ENCODE results near the gene CNGB1.
"Not testable (repeated sequence)": the region's sequence is repeated elsewhere in the genome, so short reads cannot be mapped to it uniquely, and the experiment has no call there.

The CNGB1 gene

DNA sequence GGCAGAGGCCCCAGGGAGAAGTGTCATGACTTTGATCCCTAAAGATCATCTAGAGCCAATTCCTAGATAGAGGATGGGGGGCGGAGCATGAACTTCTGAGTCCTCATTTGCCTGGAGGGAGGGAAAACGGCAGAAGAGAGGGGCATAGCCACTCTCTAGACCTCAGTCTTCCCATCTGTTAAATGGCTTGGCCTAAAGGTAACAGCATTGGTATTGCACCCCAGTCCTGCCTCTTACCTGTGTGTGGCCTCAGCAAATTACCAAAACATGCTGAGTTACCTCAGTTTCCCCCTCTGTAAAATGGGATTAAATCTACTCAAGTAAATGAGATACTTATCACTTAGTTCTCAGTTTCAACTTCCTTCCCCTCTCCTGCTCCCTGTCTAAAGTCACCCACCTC, 47.5 kb downstream of the CNGB1 start:
- DNase-seq: no peak

DNA sequence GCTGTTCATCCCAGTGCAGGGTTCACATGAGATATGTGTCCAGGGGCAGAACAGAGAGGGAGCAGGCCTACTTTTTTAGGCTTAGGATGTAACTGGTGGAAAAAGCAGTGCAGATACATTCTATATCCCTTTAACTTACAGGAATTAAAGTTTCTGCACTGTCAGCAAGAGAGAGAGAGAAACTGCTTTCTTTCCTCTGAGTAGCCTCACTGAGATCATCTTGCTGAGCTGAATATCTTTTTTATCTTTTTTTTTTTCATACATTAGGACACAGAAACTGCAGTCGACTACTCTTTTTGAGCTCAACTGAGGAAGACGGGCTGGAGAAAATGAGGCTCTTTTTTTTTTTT, 50.1 kb downstream of the CNGB1 start:
- no peak for DNase-seq

DNA sequence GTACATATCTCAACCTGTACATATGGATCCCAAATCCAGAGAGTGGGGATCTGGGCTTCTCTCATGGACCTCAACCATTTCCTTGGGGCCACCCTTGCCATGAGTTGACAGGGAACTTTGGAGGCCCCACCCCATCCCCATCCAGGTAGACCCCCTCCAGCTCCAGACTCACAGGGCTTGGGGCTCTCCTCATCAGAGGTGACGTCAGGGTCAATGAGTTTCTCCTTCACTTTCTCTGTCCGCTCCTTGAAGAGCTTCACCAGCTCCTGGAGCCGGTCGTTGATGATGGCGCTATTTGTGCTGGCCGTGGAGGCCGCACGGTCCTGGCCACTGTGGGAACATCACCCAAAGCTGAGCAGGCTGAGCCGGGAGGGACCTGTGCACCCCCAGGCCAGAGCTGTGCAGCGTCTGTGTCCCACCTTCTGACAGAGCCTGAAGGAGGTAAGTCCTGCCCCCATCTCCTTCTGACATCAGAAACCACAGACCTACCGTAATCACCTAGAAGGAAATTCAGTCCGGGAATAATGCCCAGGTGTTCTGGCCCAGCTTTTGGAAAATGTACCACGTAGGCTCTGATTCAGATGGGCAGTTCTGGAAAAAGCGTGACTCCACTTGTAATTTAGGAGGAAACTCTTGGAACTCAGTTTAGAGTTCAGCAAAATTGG, 50.6 kb downstream of the CNGB1 start:
- no peak for DNase-seq

DNA sequence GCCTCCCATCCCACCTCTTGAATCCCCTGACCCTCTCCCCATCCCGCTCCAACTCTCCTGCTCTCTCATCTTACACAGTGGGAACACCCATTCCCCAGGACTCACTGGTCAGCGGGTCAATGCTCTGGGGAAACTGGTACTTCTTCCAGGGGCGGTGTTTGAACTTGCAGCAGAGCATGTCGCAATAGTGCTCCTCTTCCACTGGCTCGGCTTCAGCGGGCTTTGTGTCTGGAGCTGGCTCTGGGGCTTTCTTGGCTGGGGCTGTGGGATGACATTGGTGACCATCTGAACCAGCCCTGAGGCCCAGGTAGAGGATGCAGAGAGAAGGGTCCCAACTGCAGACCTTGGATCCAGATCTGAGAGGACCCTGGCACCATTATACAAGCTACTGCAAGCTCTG, 51.9 kb downstream of the CNGB1 start:
- no peak for DNase-seq

DNA sequence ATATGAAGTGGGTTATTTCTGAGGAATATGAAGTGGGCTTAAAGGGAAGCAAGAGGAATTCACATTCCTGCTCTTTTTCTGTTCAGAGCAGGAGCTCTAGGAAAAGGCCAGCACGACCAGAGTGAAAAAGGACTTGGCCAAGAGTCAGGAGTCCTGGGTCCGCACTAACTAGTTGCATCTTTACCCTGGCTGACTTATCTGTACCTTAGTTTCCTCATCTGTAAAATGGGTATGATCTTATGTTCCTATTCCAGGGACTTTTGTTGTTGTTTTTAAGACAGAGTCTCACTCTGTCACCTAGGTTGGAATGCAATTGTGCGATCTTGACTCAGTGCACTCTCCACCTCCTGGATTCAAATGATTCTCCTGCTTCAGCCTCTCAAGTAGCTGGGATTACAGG, 52.5 kb downstream of the CNGB1 start:
- DNase-seq: no peak

DNA sequence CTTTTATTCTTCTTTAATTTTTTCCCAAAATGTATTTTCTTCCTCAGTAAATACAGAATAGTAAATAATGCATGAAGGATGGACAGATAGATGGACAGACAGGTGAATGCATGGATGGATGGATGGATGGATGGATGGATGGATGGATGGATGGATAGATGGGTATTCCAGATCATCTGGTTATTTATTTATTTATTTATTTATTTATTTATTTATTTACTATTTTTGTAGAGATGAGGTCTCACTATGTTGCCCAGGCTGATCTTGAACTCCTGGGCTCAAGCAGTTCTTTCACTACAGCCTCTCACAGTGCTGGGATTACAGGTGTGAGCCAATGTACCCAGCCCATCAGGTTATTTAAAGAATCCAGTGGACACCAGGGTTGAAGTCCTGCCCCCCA, 53.0 kb downstream of the CNGB1 start:
- not testable (repeated sequence) for DNase-seq

DNA sequence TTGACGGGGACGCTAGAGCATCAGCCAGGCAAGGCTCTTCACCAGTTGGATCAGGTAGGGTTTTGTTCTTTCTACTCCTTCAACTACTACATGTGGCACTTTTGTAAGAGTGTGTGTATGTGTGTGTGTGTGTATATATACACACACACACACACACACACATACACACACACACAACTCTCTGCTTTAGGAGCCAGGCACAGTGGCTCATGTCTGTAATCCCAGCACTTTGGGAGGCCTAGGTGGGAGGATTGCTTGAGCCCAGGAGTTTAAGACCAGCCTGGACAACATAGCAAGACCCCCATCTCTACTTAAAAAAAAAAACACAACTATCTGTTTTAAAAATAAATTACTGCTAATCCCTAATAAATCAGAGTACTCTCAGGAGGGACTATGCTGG, 53.4 kb downstream of the CNGB1 start:
- not testable (repeated sequence) for DNase-seq

DNA sequence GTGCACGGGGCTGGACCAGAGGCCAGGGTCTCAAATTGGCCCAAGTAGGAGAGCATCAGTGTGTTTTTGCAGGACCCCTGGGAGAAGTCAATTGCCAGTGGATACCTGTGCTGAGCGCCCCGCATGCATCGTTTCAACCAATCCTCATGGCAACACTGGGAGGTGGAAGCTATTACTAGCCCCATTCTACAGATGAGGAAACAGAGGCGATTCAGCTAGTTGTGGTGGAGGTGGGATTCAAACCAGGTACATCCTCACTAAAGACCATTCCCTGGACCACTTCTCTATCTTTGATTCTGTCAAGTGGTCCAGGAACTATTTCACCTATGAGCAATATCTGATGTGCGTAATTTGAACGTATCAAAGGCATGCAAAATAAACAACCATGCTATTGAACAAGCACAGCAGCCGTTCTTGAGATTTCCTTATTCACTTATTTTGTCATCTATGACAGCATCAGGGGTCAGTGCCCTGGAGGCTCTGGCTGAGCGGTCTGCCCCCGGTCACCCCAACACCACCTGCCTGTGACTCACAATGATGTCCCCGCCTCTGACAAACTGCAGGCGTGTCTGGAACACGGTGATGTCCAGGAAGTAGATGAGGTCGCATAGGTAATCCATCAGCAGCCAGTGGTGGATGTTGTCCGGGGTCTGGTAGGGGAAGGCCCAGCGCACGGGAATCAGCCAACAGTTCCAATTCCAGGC, 54.0 kb downstream of the CNGB1 start:
- DNase-seq: no peak

DNA sequence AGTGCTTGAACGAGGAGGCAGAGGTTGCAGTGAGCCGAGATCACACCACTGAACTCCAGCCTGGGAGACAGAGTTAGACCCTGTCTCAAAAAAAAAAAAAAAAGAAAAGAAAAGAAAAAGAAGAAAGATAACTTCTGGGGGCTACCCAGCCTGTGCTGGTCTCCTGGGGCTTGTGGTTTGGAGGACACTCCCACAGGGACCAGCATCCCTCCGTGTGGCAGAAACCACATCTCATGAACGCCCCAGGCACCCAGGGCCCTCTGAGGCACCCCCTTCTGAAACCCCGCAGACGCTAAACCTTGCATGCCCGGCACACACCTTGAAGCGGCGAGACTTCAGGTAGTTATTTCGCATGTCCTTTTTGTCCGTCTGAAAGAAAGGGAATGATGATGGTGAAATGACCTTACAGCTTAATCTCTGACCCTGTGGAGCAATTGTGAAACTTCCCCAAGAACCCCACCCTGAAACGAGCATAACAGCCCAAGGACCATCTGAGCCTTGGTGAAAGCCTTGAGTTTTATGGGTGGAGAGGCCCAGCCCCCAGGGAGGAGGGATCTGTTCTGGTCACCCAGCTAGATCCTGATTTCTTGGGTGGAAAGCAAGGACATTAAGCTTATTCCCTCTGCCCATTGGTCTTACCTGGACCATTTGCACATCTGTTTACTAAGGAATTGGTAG, 55.0 kb downstream of the CNGB1 start:
- DNase-seq: no peak

DNA sequence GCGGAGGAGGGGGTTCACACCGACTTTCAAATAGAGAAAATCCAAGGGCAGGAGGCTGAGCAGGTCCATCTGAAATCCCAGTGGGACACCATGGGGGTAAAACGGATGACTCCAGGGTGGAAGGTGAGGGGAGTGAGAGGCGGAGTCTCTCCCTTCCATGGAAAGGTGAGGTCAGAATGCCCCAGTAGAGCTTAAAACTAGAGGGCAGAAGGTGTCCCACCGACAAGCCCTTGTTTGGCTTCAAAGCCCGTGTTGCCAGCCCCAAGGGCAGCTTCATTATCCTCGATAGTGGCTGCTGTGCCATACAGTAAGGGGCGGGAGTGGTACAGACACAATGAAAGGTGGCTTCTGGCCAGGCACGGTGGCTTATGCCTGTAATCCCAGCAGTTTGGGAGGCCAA, 55.7 kb downstream of the CNGB1 start:
- no peak for DNase-seq

DNA sequence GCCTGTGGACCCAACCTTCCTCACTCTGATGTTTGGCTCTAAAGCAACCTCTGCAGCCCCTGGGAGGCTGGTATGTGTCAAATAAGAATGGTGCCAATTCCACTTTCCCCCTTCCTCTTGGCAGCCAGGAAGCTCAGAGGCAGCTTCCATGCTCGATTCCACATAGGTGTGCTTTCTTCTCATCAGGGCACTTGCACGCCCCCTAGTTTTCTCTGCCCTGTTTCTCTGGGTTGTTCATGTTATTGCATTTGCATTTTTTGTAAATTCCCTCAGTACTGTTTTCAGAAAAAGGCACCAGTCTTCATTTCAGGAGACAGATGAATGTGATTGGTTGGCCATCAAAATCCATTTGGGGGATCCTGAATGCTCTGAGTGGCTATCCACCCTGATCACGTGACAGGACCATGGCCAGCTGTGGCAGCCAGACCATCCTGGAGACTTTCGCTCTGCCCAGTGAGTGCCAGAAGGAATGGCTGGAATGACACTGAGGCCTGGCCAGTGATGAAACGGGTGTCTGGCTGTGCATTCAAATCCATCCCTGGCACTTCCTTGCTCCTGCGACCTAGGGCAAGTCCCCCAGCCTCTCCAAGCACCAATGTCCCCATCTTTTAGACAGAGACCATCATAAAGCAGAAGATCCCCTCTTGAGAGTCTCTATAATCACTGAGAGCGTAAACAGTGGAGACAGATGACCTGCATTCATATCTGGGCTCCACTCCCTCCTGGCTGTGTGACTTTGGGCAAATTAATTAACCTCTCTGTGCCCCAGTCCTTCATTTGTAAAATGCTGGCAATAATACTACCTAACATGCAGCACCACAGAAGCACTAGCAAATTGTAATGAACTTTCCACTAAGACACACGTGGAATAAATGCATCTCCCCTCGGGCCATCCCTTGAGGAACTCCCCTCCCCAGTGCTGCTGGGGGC, 56.4 kb downstream of the CNGB1 start:
- DNase-seq: no peak

DNA sequence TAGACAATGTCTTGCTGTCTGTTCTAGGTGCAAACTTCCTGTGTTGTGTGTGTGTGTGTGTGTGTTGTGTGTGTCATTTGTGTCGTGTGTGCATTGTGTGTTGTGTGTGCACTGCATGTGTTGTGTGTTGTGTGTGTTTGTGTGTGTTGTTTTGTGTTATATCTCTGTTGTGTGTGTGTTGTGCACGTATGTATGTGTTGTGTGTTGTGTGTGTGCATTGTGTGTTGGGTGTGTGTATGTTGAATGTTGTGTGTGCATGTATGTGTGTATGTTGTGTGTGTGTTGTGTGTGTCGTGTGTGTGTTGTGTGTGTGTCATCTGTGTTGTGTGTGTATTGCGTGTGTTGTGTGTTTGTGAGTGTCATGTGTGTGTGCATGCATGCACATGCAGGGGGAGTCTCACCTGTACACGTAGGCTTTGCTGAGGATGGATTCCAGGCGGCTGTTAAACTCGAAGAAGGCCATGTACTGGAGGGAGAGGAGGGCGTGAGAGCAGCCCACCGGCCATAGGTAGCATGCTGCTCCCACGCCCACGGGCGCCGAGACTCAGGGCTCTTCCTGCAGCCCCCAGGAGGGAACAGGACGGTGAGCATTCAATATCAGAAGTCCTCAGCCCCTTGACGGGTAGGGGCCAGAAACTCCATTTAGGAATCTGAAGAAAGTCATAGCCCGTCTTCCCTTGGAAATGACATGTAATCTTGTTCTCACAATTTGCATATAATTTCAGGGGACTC, 58.2 kb downstream of the CNGB1 start:
- no peak for DNase-seq

DNA sequence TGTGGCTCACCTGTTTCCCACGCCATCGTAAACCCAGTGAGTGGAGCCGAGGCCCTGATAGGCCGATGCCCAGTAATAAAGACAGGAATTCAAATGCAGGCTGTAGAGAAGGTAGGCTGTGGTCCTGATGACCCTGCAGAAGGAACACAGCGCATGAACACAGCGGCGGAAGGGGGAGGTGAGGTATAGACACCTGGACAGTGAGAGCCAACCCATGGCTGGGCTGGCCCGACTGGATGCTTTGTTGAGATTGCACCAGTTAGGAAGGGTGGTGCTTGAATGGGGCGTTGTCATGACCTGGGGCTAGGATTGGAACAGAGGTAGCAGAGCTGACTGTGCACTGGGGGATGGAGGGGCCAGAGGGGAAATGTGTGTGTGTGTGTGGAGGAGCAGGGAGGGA, 59.2 kb downstream of the CNGB1 start:
- no peak for DNase-seq

DNA sequence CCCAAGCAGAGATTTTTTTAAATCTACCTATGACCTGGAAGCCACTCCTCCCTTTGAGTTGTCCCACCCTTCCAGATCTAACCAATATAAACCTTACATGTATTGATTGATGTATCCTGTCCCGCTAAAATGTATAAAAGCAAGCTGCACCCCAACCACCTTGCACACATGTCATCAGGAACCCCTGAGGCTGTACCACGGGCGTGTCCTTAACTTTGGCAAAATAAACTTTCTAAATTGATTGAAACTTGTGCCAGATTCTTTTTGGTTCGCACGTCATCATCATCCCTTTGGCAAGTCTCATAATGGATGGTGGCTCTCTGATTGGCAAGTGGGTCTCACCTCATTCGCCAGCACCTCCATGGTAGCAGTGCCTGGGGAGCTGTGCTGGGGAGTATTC, 60.2 kb downstream of the CNGB1 start:
- no peak for DNase-seq

DNA sequence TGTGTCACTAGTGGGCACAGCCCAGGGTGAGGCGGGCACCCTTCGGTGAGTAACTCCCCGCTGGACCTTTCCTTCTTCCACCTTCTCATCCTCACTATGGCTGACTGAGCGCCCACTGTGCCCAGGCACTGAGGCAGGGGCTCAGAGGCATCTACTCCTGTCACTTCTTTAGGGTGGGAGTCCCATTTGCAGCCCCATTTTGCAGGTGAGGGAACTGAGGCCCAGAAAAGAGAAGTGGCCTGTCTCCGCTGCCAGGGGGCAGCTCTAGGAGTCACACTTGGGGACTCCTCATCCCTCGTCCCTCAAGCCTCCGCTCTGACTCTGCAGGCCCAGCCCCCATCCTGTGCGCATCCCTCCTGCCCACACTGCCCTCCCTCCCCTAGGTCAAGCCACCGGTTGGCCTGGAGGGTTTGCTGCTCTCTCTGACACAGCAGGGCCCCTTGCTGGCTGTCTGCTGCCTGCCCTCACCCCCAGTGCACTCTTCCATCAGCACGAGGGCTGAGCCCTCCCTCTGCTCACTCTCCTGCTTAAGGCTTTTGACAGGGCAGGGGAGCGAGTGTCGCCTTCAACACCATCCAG, 62.4 kb downstream of the CNGB1 start:
- no peak for DNase-seq

DNA sequence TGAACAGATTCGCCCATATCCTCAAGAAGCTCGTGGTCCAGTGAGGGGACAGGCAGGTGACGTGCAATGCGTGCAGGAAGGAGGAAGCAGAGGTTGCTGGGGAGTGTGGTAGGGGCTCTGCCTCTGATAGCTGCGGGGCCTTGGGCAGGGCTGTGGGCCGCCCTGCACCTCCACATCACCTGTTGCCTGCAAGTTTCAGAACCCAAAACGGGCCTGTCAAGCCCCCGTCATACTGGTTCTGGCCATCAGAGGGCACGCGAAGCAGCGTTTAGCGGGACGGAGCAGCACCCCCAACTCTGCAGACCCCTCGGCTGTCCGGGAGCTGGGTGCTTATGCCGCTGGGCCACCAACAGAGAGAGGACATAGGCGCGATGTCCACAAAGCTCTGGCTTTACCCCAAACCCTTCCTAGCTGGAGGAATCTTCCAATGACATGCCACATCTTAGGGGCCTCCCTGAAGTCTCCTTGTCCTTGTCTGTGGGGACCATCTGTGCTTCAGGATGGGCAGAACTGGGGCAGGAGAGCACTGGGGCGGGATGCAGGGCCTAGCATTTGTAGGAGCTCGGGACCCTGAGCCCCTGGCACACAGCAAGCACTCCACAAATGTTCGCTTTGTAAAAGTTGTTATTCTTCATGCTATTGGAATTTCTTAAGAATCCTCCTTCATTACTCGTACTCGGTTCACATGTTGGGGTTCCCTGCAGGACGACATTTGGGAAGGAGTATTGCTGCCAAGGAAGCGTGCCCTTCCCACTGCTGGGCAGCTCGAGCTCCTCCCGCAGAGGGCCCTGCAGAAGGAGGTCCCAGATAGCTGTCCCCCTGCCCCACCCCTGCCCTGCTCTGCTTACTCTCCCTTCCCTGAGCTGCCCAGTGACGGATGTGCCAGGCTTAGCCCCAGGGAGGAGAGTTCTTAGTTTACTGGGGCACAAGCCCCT, 64.3 kb downstream of the CNGB1 start:
- DNase-seq: no peak

DNA sequence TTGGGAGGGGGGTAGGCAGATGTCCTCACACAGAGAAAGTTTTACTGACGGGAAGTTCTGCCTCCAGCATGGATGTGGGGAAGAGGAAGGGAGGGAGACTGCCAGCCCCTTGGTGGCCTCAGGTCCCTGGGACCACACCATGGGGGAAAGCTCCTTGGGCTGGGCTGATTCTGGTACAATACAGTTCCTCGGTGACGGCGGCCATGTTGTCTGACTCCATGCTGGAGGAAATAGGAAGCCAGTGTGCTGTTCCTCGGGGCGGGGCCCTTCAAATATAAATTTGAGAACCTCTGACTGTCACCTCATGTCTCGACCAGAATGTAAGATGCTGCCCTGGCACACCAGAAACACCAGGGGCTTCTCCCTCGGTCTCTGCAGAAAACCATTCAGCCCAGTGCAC, 66.8 kb downstream of the CNGB1 start:
- DNase-seq: no peak

DNA sequence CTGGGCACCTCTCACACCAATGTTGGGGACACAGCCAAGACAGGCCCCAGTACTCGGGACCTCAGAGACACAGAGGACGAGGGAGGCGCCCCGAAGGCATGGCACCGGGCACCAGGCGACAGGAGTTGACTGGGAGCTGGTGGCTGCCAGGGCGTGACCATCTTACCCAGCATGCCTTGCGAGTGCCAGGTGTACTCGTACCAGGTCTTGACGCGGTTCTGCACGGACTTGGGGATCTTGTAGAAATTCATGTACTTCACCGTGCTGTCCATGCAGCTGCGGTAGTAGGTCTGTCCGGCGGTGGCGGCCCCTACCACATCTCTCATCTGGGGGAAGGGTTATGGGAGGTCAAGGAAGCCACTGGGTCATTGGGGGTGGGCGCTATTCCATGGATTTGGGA, 67.3 kb downstream of the CNGB1 start:
- DNase-seq: no peak

DNA sequence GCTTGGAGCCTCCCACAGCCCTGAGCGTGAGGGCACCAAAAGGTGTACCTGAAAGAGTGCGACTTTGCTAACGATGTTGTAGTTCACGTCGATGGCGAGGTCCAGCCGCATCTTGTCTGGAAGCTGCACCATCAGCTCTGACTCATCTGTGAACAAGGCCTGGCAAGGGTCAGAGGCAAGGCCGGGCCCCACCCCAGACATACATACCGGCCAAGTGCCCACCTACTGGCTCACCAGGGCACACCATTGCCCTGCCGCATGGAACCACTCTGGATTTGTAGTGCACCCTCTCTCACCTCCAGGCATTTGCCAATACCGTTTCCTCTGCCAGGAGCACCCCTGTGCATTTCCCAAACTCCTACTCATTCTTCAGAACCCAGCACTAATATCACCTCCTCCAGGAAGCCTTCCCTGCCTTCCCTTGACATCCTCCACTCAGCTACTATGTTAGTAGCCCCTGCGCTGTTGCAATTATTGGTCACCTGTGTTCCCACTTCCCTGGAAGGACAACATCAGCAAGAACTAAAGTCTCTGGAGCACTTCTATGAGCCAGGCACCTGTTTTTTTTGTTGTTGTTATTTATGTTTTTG, 69.4 kb downstream of the CNGB1 start:
- no peak for DNase-seq

DNA sequence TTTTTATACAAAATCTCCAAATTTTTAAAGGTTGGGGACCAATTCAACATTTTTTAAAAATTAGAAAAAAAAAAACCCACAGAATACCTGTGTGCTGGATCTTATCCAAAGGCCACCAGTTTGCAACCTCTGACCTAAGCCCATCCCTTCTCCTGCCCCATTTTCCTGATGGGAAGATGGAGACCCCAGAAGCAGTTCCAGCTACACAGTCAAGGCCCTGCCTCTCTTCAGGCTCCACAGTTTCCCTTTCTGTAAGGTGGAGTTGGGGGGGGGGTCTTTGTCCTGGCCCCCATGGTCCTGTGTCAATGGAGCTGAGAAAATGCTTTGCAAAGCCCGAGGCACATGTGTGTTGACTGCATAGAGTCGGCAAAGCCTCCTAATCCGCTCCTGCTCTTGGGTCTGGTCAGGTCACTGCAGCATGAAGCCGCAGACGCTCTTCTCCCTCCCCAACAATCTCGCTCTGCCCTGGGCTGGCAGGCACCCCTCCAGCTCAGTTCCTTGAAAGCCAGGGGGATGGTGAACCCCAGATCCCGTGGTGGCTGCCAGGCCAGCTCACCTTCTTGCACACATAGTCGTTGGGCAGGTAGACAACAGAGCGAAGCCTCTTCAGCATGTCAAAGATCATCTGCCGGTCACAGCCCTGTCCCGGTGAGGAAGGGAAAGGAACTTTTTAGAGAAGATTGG, 70.0 kb downstream of the CNGB1 start:
- no peak for DNase-seq

Measured in DMS 273 treated with DMSO at 0.1 percent for 48 hours (cell line).